NCI-H2107 (cell line): ENCODE measurements around the gene MFN1.

Experiments used
- DNase-seq: peaks from one replicate; lab custom pipeline; 2025; lab: John Stamatoyannopoulos, UW

MFN1 gene

GRCh38 chr3:179432021-179432420 is 84.5 kb downstream of the MFN1 start:
- DNase-seq, result no peak

- no peak for DNase-seq
These were observed 84.9 kb downstream of the MFN1 start for GRCh38 chr3:179432451-179432850.

GRCh38 chr3:179436517-179436916 is 89.0 kb downstream of the MFN1 start:
- no peak for DNase-seq

- DNase-seq, result no peak
These were observed 91.3 kb downstream of the MFN1 start for GRCh38 chr3:179438841-179439240.
